Activated naive CD8-positive, alpha-beta T cell (primary cell): ENCODE measurements around the gene PDGFB.

ENCODE experiments used
- H3K27ac Mint-ChIP-seq: one replicate; pipeline ENCODE4 v1.8.0; 2021; ENCODE audit warnings: mixed read lengths
- H3K27me3 Mint-ChIP-seq: one replicate; pipeline ENCODE4 v1.8.0; 2021; ENCODE audit warnings: mixed read lengths
- H3K36me3 Mint-ChIP-seq: one replicate; pipeline ENCODE4 v1.8.0; 2021; ENCODE audit warnings: mixed read lengths
- H3K4me1 Mint-ChIP-seq: one replicate; pipeline ENCODE4 v1.8.0; 2021; ENCODE audit warnings: low read depth, mixed read lengths
- H3K4me3 Mint-ChIP-seq: one replicate; pipeline ENCODE4 v1.8.0; 2021; ENCODE audit warnings: mild to moderate bottlenecking, mixed read lengths
- H3K9me3 Mint-ChIP-seq: one replicate; pipeline ENCODE4 v1.8.0; 2021; ENCODE audit warnings: low read depth, mixed read lengths

The PDGFB gene

GRCh38 chr22:39266398-39267030 is 21.7 kb upstream of the PDGFB start:
- Mint-ChIP-seq H3K4me1 (no peaks in the 10 kb centered on the region), H3K36me3 (no peaks in the 10 kb centered on the region), H3K27ac (no peak overlapping the region)

DNA sequence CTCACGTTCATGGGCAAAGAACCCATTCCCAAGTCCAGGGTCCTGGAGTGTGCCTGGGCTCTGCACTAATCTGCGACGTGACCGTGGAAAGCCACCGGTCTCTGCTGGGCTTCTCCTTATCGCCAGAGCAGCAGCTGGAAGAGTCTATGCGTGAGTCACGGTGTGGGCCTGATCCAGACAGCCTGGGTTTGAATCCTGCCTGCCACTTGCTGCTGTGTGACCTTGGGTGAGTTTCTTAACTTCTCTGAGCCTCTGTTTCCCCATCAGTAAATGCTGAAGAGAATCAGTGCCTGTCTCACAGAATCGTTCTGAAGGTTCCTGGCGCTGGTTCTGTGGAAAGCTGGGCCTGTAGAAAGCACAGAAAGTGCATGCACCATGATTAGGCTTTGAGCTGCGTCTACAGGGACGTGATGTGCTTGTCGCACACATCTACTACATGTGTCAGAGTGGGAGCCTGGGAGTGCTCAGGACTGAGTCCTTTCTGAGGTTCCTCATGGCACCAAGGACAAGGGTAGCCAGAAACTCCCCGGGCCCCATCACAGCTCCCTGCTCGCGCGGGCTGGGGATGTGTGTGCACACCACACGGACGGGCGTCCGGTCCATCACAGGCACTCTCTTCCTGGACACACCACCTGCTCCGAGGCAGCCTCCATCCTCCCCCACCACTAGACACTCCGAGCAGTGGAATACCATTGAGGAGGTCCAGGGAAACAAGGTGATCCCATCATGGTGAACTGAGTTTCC is 20.5 kb upstream of the PDGFB start:
- Mint-ChIP-seq H3K36me3 (no peaks in the 10 kb centered on the region), H3K4me1 (no peaks in the 10 kb centered on the region), H3K27ac (no peak overlapping the region), H3K4me3 (no peak overlapping the region), H3K27me3 (no peaks in the 10 kb centered on the region), H3K9me3 (no peaks in the 10 kb centered on the region)

More at GRCh38 chr22:39266398-39267030, 21.7 kb upstream of the PDGFB start:
- Mint-ChIP-seq H3K4me3 (no peak overlapping the region), H3K9me3 (no peaks in the 10 kb centered on the region), H3K27me3 (no peaks in the 10 kb centered on the region)

DNA sequence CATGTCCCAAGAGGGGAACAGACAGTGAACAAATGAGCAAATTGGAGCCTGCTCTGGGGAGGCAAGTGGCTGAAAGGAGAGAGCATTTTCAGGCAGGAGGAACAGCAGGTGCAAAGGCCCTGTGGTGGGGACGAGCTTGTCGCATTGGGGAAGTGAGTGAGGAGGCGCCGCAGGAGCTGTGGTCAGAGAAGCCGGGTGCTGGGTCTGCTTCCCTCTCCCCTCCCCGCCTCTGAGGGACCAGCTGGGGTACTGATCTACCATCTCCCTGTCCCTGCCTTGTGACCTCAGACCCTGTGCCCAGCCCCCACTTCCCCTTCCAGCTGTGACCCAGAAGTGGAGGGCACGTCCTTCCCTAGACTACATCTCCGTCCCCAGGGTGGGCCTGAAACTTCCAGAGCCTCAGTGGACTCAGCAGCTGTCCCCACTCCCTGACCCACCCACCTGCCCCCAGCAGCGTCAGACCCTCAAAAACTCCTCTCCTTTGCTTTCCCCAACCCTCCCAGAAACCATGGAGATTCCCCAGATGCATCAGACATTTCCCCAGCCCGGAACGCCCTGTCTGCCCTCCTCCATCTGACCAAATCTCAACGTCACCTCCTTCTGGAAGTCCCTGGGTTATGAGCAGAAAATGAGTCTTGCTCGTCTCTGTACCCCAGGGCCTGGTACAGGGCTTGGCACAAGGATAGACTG is 19.7 kb upstream of the PDGFB start:
- Mint-ChIP-seq H3K36me3 (no peaks in the 10 kb centered on the region), H3K4me3 (no peak overlapping the region), H3K4me1 (no peaks in the 10 kb centered on the region), H3K9me3 (no peaks in the 10 kb centered on the region), H3K27me3 (no peaks in the 10 kb centered on the region), H3K27ac (no peak overlapping the region)

GRCh38 chr22:39263626-39264348 is 19.0 kb upstream of the PDGFB start:
- H3K9me3 Mint-ChIP-seq, result no peaks in the 10 kb centered on the region
- H3K27me3 Mint-ChIP-seq, result no peaks in the 10 kb centered on the region
- H3K36me3 Mint-ChIP-seq, result no peaks in the 10 kb centered on the region
- H3K4me1 Mint-ChIP-seq, result no peaks in the 10 kb centered on the region
- no peak overlapping the region for H3K27ac Mint-ChIP-seq
- H3K4me3 Mint-ChIP-seq, result no peak overlapping the region

GRCh38 chr22:39259666-39260065 is 14.9 kb upstream of the PDGFB start:
- no peaks in the 10 kb centered on the region for H3K36me3 Mint-ChIP-seq
- H3K27me3 Mint-ChIP-seq, result peaks cover 3% of the 10 kb centered on the region
- H3K27ac Mint-ChIP-seq, result no peak overlapping the region
- no peak overlapping the region for H3K4me3 Mint-ChIP-seq
- peaks cover 6% of the 10 kb centered on the region for H3K4me1 Mint-ChIP-seq
- H3K9me3 Mint-ChIP-seq, result no peaks in the 10 kb centered on the region

DNA sequence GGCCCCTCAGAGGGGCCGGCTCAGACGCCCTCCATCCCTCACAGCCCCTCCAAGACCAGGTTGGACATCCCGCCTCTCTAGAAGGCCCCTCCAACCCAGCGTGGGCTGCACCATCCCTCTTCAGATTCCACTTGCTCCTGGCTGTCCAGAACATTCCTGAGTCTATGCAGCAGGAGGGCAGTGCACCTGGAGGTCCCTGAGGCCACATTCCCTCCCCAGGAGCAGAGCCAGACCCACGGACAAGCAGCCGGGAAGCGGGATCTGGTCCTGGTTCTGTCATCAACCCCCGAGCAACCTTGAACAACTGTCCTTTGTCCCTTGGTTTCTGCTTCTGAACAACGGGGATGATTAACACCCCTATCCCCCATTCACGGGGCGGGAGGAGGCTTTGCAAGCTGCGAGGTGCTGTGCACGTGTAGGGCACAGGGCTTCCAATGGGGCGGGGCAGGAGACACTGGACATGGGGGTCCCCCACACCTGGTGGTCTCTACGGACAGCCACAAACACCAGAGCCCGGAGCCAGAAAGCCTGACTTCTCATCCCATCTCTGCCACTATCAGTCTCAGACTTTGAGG is 13.2 kb upstream of the PDGFB start:
- Mint-ChIP-seq H3K4me3 (no peak overlapping the region), H3K36me3 (no peaks in the 10 kb centered on the region), H3K27ac (no peak overlapping the region), H3K27me3 (peaks cover 3% of the 10 kb centered on the region), H3K4me1 (peaks cover 11% of the 10 kb centered on the region), H3K9me3 (no peaks in the 10 kb centered on the region)

DNA sequence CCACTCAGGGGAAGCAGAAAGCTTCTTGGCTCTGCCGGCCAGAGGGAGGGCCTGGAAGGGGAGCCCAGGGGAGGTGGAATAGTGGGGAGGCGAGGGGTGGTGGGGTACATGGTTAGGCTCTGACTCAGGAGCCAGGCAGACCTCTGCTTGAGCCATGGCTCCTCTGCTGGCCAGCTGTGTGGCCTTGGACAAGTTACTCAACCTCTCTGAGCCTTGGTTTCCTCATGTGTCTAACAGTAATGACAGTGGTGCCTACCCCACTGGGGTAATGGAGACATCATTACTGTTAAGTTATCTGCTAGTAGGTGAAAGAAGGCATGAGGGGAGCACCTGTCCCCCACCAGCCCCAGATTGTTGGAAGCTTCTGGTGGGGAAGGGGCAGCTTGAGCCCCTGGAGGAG is 12.2 kb upstream of the PDGFB start:
- Mint-ChIP-seq H3K9me3 (no peaks in the 10 kb centered on the region), H3K4me1 (peaks cover 15% of the 10 kb centered on the region), H3K36me3 (no peaks in the 10 kb centered on the region), H3K4me3 (no peak overlapping the region), H3K27ac (no peak overlapping the region), H3K27me3 (peaks cover 7% of the 10 kb centered on the region)

GRCh38 chr22:39256186-39256552 is 11.4 kb upstream of the PDGFB start:
- Mint-ChIP-seq H3K9me3 (no peaks in the 10 kb centered on the region), H3K27ac (no peak overlapping the region), H3K4me1 (peaks cover 15% of the 10 kb centered on the region), H3K4me3 (no peak overlapping the region), H3K36me3 (no peaks in the 10 kb centered on the region), H3K27me3 (peaks cover 7% of the 10 kb centered on the region)

GRCh38 chr22:39255449-39256185 is 10.8 kb upstream of the PDGFB start:
- Mint-ChIP-seq H3K27ac (no peak overlapping the region), H3K36me3 (no peaks in the 10 kb centered on the region), H3K4me1 (peaks cover 15% of the 10 kb centered on the region), H3K9me3 (no peaks in the 10 kb centered on the region), H3K4me3 (no peak overlapping the region), H3K27me3 (peaks cover 7% of the 10 kb centered on the region)

- Mint-ChIP-seq H3K27ac (no peak overlapping the region), H3K4me3 (peak overlapping the region; percentile 59), H3K36me3 (peaks cover 2% of the 10 kb centered on the region), H3K27me3 (peaks cover 10% of the 10 kb centered on the region), H3K4me1 (peaks cover 15% of the 10 kb centered on the region), H3K9me3 (no peaks in the 10 kb centered on the region)
Observed at GRCh38 chr22:39254789-39255298, 10.1 kb upstream of the PDGFB start.

DNA sequence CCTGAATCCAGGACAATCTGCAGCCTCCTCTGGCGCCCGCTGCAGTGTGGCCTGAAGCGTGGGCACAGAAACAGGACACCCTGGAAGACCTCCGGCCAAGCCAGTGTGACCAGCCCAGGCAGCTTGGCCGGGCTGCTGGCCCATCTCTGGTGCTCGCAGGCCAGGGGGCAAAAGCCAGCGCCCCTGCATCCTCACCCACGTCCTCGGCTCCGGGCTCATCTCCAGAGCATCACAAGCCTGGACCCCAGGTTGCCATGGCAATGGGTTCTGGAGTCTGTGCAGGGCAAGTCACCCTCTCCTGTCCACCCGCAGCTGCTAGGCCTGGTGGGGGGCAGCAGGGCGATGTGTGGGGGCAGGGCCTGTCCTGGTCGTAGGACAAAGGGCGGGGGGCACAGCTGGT is 9.3 kb upstream of the PDGFB start:
- Mint-ChIP-seq H3K27me3 (peaks cover 10% of the 10 kb centered on the region), H3K4me1 (peaks cover 15% of the 10 kb centered on the region), H3K9me3 (no peaks in the 10 kb centered on the region), H3K4me3 (no peak overlapping the region), H3K36me3 (peaks cover 2% of the 10 kb centered on the region), H3K27ac (no peak overlapping the region)

- Mint-ChIP-seq H3K9me3 (no peaks in the 10 kb centered on the region), H3K4me1 (peaks cover 15% of the 10 kb centered on the region), H3K4me3 (no peak overlapping the region), H3K36me3 (peaks cover 2% of the 10 kb centered on the region), H3K27me3 (peaks cover 10% of the 10 kb centered on the region), H3K27ac (no peak overlapping the region)
Observed at GRCh38 chr22:39253435-39254070, 8.8 kb upstream of the PDGFB start.

GRCh38 chr22:39252461-39253434 is 8.0 kb upstream of the PDGFB start:
- peaks cover 15% of the 10 kb centered on the region for H3K4me1 Mint-ChIP-seq
- no peaks in the 10 kb centered on the region for H3K9me3 Mint-ChIP-seq
- peak overlapping the region; percentile 30 for H3K4me3 Mint-ChIP-seq
- peaks cover 2% of the 10 kb centered on the region for H3K36me3 Mint-ChIP-seq
- no peak overlapping the region for H3K27ac Mint-ChIP-seq
- H3K27me3 Mint-ChIP-seq, result peaks cover 10% of the 10 kb centered on the region
